H9 (cell line): ENCODE measurements around the gene LMNTD2. TPM values are rescaled to one million over a fixed set of nuclear protein-coding genes. Genes with fewer than 3 reads are reported as not detected.

Source experiments
- DNase-seq: peaks from one replicate; pipeline ENCODE4 v3.0.0-alpha.2; 2017
- H2AFZ ChIP-seq: one replicate; pipeline ENCODE4 v1.6.1; 2013; ENCODE audit warnings: mild to moderate bottlenecking, low read length, control low read depth, moderate library complexity
- H2AK5ac ChIP-seq: 2 replicates; pipeline ENCODE4 v1.6.1; 2013; ENCODE audit warnings: low read length, control low read depth, mixed read lengths; ENCODE audit not compliant: insufficient read length
- H2BK120ac ChIP-seq: one replicate; pipeline ENCODE4 v1.6.1; 2013; ENCODE audit warnings: low read depth, mild to moderate bottlenecking, low read length, control low read depth, inconsistent platforms; ENCODE audit not compliant: poor library complexity, severe bottlenecking
- H2BK12ac ChIP-seq: 2 replicates; pipeline ENCODE4 v1.6.1; 2013; ENCODE audit warnings: low read length, control low read depth, mixed read lengths, low read depth; ENCODE audit not compliant: insufficient read length
- H2BK15ac ChIP-seq: 2 replicates; pipeline ENCODE4 v1.6.1; 2013; ENCODE audit warnings: low read depth, low read length, control low read depth
- H2BK20ac ChIP-seq: one replicate; pipeline ENCODE4 v1.6.1; 2013; ENCODE audit warnings: low read depth, mild to moderate bottlenecking, low read length, control low read depth, inconsistent platforms; ENCODE audit not compliant: poor library complexity, severe bottlenecking
- H2BK5ac ChIP-seq: 2 replicates; pipeline ENCODE4 v1.6.1; 2013; ENCODE audit warnings: low read length, control low read depth, mixed read lengths; ENCODE audit not compliant: insufficient read length
- H3K14ac ChIP-seq: 2 replicates; pipeline ENCODE4 v1.6.1; 2013; ENCODE audit warnings: low read length, control low read depth; ENCODE audit not compliant: insufficient read depth
- H3K18ac ChIP-seq: 2 replicates; pipeline ENCODE4 v1.6.1; 2013; ENCODE audit warnings: low read depth, mild to moderate bottlenecking, mixed read lengths, low read length, control low read depth; ENCODE audit not compliant: insufficient read length
- H3K23ac ChIP-seq: 2 replicates; pipeline ENCODE4 v1.6.1; 2013; ENCODE audit warnings: low read length, control low read depth, mixed read lengths, low read depth; ENCODE audit not compliant: insufficient read length
- H3K23me2 ChIP-seq: 2 replicates; pipeline ENCODE4 v1.6.1; 2013; ENCODE audit warnings: low read depth, mild to moderate bottlenecking, mixed read lengths, low read length, control low read depth; ENCODE audit not compliant: insufficient read length, poor library complexity, severe bottlenecking
- H3K27ac ChIP-seq: 2 replicates; pipeline ENCODE4 v1.5.1; 2013; ENCODE audit warnings: low read length, control low read depth, mixed read lengths, low read depth; ENCODE audit not compliant: insufficient read length
- H3K27me3 ChIP-seq: 2 replicates; pipeline ENCODE4 v1.6.1; 2013; ENCODE audit warnings: low read length, control low read depth, inconsistent platforms; ENCODE audit not compliant: insufficient read depth
- H3K4ac ChIP-seq: 2 replicates; pipeline ENCODE4 v1.6.1; 2013; ENCODE audit warnings: low read depth, mild to moderate bottlenecking, control low read depth, inconsistent platforms, low read length, moderate library complexity
- H3K4me1 ChIP-seq: 2 replicates; pipeline ENCODE4 v1.6.1; 2013; ENCODE audit warnings: low read length, control low read depth, inconsistent platforms; ENCODE audit not compliant: insufficient read depth
- H3K4me2 ChIP-seq: 2 replicates; pipeline ENCODE4 v1.6.1; 2013; ENCODE audit warnings: low read length, control low read depth, mixed read lengths; ENCODE audit not compliant: insufficient read length, insufficient read depth
- H3K56ac ChIP-seq: 2 replicates; pipeline ENCODE4 v1.6.1; 2013; ENCODE audit warnings: low read depth, mild to moderate bottlenecking, mixed read lengths, low read length, control low read depth; ENCODE audit not compliant: insufficient read length
- H3K79me1 ChIP-seq: 2 replicates; pipeline ENCODE4 v1.6.1; 2013; ENCODE audit warnings: low read depth, mild to moderate bottlenecking, moderate library complexity, low read length, control low read depth, inconsistent platforms; ENCODE audit not compliant: insufficient read depth, poor library complexity, severe bottlenecking
- H3K79me2 ChIP-seq: 2 replicates; pipeline ENCODE4 v1.6.1; 2013; ENCODE audit warnings: low read length, control low read depth, inconsistent platforms; ENCODE audit not compliant: insufficient read depth
- H3K9ac ChIP-seq: 2 replicates; pipeline ENCODE4 v1.6.1; 2013; ENCODE audit warnings: low read length, control low read depth, mixed read lengths; ENCODE audit not compliant: insufficient read length; ENCODE audit errors: extremely low read depth
- H3K9me3 ChIP-seq: one replicate; pipeline ENCODE4 v1.6.1; 2013; ENCODE audit warnings: low read depth, low read length, inconsistent platforms; ENCODE audit not compliant: control insufficient read depth
- H3T11ph ChIP-seq: one replicate; pipeline ENCODE4 v1.6.1; 2013; ENCODE audit warnings: mild to moderate bottlenecking, low read length, control low read depth, inconsistent platforms
- H4K20me1 ChIP-seq: one replicate; pipeline ENCODE4 v1.6.1; 2013; ENCODE audit not compliant: control insufficient read depth, insufficient read length, insufficient read depth
- H4K5ac ChIP-seq: 2 replicates; pipeline ENCODE4 v1.6.1; 2013; ENCODE audit warnings: low read depth, mild to moderate bottlenecking, mixed read lengths, low read length, control low read depth; ENCODE audit not compliant: insufficient read length
- H4K8ac ChIP-seq: replicated peaks from 2 replicates; pipeline ENCODE4 v1.6.1; 2013; ENCODE audit warnings: low read length, control low read depth, mixed read lengths, low read depth; ENCODE audit not compliant: insufficient read length
- H4K91ac ChIP-seq: 2 replicates; pipeline ENCODE4 v1.6.1; 2013; ENCODE audit warnings: low read depth, mild to moderate bottlenecking, moderate library complexity, mixed read lengths, low read length, control low read depth; ENCODE audit not compliant: insufficient read length
- H3K27ac Mint-ChIP-seq, 3 experiments: 2 replicates in 2 of 3; 3 replicates in 1 of 3; pipeline ENCODE4 v1.8.0; 2020 to 2021; ENCODE audit warnings: mixed read lengths in 3 of 3, mild to moderate bottlenecking in 1 of 3, moderate library complexity in 1 of 3
- H3K27me3 Mint-ChIP-seq: 2 replicates; pipeline ENCODE4 v1.8.0; 2021; ENCODE audit warnings: low read depth, mild to moderate bottlenecking, moderate library complexity, mixed read lengths
- H3K36me3 Mint-ChIP-seq, 3 experiments: 2 replicates in 2 of 3; 3 replicates in 1 of 3; pipeline ENCODE4 v1.8.0; 2020 to 2021; ENCODE audit warnings: low read depth in 3 of 3, mixed read lengths in 3 of 3; ENCODE audit not compliant: insufficient read depth in 1 of 3
- H3K4me1 Mint-ChIP-seq, 2 experiments: 2 replicates each; pipeline ENCODE4 v1.8.0; 2020; ENCODE audit warnings: mixed read lengths in 2 of 2
- H3K4me3 Mint-ChIP-seq, 2 experiments: 2 replicates in 1 of 2; 3 replicates in 1 of 2; pipeline ENCODE4 v1.8.0; 2020 to 2021; ENCODE audit warnings: mild to moderate bottlenecking in 2 of 2, mixed read lengths in 2 of 2, moderate library complexity in 1 of 2
- H3K9me3 Mint-ChIP-seq, 2 experiments: 2 replicates in 1 of 2; 3 replicates in 1 of 2; pipeline ENCODE4 v1.8.0; 2020; ENCODE audit warnings: mild to moderate bottlenecking in 2 of 2, mixed read lengths in 2 of 2, moderate library complexity in 1 of 2
- CTCF ChIP-seq: fragments of 200-600 bp; sonication (generic); conservative IDR thresholded peaks from 3 replicates; pipeline ENCODE4 v1.8.0; 2021; ENCODE audit warnings: antibody characterized with exemption, mild to moderate bottlenecking
- WGBS: extraction: QIAGEN DNeasy Blood & Tissue Kit; methylation state at CpG from one replicate; pipeline ENCODE4 v1.1.7; 2013; ENCODE audit warnings: missing lambda C conversion rate, low lambda C conversion rate, mixed read lengths; ENCODE audit not compliant: insufficient read length; ENCODE audit errors: extremely low coverage; 5-methylcytosine and 5-hydroxymethylcytosine counted together
- total RNA-seq: library from RNA; stranded (reverse); gene quantifications from 2 replicates; pipeline ENCODE4 v1.2.1, GENCODE V29; 2021

LMNTD2 gene
- total RNA-seq, 1 experiment from 2014 or later, result 4.7 TPM

GRCh38 chr11:515131-515530, 45.4 kb downstream of the LMNTD2 start:
- H3T11ph ChIP-seq, result no peak overlapping the region
- Mint-ChIP-seq H3K27me3 (peaks cover 2% of the 10 kb centered on the region), H3K4me3 (no peak overlapping the region), H3K9me3 (peaks cover 27% of the 10 kb centered on the region in 2 experiments), H3K4me1 (peaks cover 3 to 4% of the 10 kb centered on the region in 2 experiments; a peak in 3 of 4 replicates), H3K36me3 (peaks cover 33 to 43% (median 41%) of the 10 kb centered on the region in 3 experiments), H3K27ac (no peak overlapping the region)
- no peak overlapping the region for H3K4me2 ChIP-seq
- no peak overlapping the region for H3K56ac ChIP-seq
- no peak overlapping the region for H4K5ac ChIP-seq
- TF ChIP-seq CTCF, result no peak
- H3K14ac ChIP-seq, result no peak overlapping the region
- no peak overlapping the region for H2BK20ac ChIP-seq
- no peak overlapping the region for H2BK12ac ChIP-seq
- H3K4me1 ChIP-seq, result no peaks in the 10 kb centered on the region
- no peaks in the 10 kb centered on the region for H3K27me3 ChIP-seq
- WGBS, result no CpG with 5 or more reads among the region's 6 CpGs
- no peaks in the 10 kb centered on the region for H4K20me1 ChIP-seq
- no peaks in the 10 kb centered on the region for H3K79me1 ChIP-seq
- no peak overlapping the region for H2BK120ac ChIP-seq
- no peak overlapping the region for H2BK5ac ChIP-seq
- no peak for DNase-seq
- no peak overlapping the region for H3K23ac ChIP-seq
- no peak overlapping the region for H2AK5ac ChIP-seq
- no peak overlapping the region for H3K4ac ChIP-seq
- no peak overlapping the region for H4K8ac ChIP-seq
- no peaks in the 10 kb centered on the region for H3K79me2 ChIP-seq
- no peak overlapping the region for H2AFZ ChIP-seq
- no peaks in the 10 kb centered on the region for H3K9me3 ChIP-seq
- H3K9ac ChIP-seq, result no peak overlapping the region
- no peak overlapping the region for H3K18ac ChIP-seq
- H3K27ac ChIP-seq, result no peak overlapping the region
- peaks cover 3% of the 10 kb centered on the region for H3K23me2 ChIP-seq
- H4K91ac ChIP-seq, result no peak overlapping the region
- H2BK15ac ChIP-seq, result no peak overlapping the region
